Fibroblast of lung (primary cell): ENCODE measurements around the gene SLC2A5.

ENCODE experiments used
- CTCF ChIP-seq, 2 donors: IDR thresholded peaks in 1 of 2; conservative IDR thresholded peaks in 1 of 2; 1 replicate in 1 of 2; 2 replicates in 1 of 2; pipeline ENCODE4 v1.5.1; 2011 to 2012; ENCODE audit warnings: low read length in 2 of 2, control low read depth in 1 of 2, inconsistent platforms in 1 of 2, low read depth in 1 of 2, mild to moderate bottlenecking in 1 of 2
- EZH2 ChIP-seq: IDR thresholded peaks from 2 replicates; pipeline ENCODE4 v1.5.1; 2012; ENCODE audit warnings: low read length, control low read depth, mild to moderate bottlenecking; ENCODE audit errors: missing control alignments

- no peak for TF ChIP-seq CTCF (conservative IDR thresholded peaks at IDR 0.05 in 1 of 2, IDR thresholded peaks at IDR 0.05 in 1 of 2; ENCODE audit: low read depth in 1 of 2, low read length in 2 of 2)
- TF ChIP-seq EZH2 = no peak
These were observed 3.7 kb upstream of the SLC2A5 start for GRCh38 chr1:9073143-9073542.
